LNCaP clone FGC (cell line): ENCODE data around the gene ESPN.

Experiments used
- DNase-seq: peaks from one replicate; pipeline ENCODE4 v3.0.0-alpha.2; 2011; ENCODE audit warnings: low read depth
- H3K4me3 ChIP-seq: 2 replicates; pipeline ENCODE4 v1.5.1; 2011; ENCODE audit warnings: mild to moderate bottlenecking, low read depth, low read length, control low read depth
- TF ChIP-seq, protein P1 (sequence below): IDR thresholded peaks from 2 replicates; pipeline ENCODE4 v1.5.1; 2012; ENCODE audit warnings: mild to moderate bottlenecking; ENCODE audit not compliant: control insufficient read depth, insufficient read depth; ENCODE audit errors: extremely low read depth

The ESPN gene

GRCh38 chr1:6484826-6485167 lies 60.2 kb downstream of the ESPN start:
- TF ChIP-seq, protein P1, sequence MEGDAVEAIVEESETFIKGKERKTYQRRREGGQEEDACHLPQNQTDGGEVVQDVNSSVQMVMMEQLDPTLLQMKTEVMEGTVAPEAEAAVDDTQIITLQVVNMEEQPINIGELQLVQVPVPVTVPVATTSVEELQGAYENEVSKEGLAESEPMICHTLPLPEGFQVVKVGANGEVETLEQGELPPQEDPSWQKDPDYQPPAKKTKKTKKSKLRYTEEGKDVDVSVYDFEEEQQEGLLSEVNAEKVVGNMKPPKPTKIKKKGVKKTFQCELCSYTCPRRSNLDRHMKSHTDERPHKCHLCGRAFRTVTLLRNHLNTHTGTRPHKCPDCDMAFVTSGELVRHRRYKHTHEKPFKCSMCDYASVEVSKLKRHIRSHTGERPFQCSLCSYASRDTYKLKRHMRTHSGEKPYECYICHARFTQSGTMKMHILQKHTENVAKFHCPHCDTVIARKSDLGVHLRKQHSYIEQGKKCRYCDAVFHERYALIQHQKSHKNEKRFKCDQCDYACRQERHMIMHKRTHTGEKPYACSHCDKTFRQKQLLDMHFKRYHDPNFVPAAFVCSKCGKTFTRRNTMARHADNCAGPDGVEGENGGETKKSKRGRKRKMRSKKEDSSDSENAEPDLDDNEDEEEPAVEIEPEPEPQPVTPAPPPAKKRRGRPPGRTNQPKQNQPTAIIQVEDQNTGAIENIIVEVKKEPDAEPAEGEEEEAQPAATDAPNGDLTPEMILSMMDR, result no peak

DNA sequence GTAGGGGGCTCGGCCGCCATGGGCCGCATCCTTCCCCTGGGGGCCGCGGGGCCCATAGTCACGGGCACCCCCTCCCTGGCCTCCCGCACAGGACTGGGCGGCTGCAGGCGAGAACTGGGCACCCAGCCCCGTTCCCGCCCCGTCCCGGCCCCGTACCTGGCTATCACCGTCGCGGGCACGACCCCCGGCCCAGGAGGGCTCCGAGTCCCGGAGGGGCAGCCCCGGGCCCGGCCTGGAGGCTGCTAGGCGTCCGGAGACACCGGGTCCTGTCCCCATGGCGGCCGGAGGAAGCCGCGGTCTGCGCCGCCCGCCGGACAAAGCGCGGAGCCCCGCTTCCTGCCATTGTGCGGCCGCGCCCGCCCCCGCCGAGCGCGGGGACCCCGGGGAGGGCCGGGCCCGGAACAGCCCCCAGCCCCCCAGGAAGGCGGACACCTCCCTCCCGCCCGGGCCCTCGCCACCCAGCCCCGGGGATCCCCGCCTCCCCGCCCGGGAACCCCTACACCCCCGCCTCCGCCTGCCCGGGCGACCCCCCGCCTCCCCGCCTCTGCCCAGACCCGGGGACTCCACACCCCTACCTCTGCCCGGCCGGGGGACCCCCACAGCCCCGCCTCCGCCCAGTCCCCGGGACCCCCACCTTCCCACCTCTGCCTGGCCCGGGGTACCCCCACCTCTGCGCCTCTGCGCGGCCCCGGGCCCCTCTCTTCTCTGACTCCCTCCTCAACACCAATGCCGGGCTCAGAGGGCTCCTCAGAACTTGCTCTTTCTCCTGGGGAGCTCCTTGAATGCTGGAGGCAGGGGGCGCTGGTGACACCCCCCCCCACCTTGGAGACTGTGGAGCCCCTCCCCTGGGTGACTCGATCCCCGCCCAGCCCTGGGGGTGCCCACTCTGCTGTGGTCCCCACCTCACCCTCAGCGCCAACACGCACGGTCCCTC lies 60.9 kb downstream of the ESPN start:
- DNase-seq, result no peak
- no peak overlapping the region for H3K4me3 ChIP-seq
- TF ChIP-seq, protein P1, result no peak

More at GRCh38 chr1:6484826-6485167, 60.2 kb downstream of the ESPN start:
- no peak for DNase-seq
- H3K4me3 ChIP-seq, result no peak overlapping the region

- peak; percentile 25 for DNase-seq
- H3K4me3 ChIP-seq, result no peak overlapping the region
- TF ChIP-seq, protein P1, result peak; percentile 91
Observed at GRCh38 chr1:6486433-6487011, 61.9 kb downstream of the ESPN start.

- TF ChIP-seq, protein P1, result no peak
- no peak for DNase-seq
- H3K4me3 ChIP-seq, result no peak overlapping the region
Observed at GRCh38 chr1:6487804-6488484, 63.4 kb downstream of the ESPN start.

DNA sequence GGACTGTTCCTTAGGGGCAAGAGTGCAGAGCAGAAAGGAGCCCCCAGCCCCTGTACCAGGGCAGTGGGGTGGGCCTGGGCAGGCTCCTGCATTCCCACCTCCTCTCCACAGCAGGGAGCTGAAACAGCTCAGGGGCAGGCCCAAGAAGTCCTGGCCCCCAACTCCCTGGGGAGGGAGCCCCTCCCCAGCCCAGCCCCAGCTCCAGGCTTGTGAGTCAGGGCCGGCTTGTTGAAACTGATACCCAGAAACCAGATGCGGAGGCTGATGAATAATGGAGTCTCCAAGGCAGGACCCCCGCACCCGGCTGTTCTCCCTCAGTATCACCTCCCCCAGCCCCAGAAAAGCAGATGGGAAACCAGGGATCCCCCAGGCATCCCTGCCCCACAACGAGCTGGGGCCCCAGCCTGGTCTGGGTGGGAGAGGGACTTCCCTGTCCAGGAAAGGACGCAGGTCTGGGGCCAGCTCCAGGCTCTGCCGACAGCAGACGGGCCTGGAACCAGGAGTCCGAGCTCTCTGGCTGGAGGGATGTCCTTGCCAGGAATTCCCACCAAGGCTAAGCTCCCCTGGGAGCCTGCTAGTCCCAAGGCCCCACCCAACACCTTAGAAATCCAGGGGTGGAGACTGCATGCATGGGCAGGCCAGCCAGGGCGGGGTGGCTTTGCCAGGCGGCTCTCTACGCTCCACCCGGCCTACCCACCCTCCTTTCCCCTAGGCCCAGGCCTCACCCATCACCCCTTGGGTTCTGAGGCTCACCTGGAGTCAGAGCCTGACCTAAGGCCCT lies 64.2 kb downstream of the ESPN start:
- no peak for DNase-seq

DNA sequence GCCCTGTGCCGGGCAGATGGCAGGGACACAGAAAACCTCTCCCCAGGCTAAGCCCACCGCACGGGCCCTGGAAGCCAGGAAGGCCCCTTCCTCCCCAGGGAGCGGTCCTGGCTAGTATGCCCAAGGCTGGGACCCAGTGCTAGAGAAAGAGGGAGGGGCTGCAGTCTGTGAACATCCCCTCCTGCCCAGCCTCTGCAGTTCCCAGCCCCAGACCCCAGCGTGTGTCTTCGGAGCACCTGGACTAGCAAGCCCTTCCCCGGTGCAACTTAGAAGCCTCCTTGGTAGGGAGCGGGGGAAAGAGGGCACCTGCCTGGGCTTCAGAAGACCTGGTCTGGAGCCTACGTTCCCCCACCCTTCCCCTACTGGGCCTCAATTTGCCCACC lies 64.8 kb downstream of the ESPN start:
- DNase-seq, result no peak
- peak overlapping the region; percentile 100; the same call in 1 of the 2 replicates for H3K4me3 ChIP-seq
- TF ChIP-seq, protein P1, result no peak

More for the DNA sequence above, 64.2 kb downstream of the ESPN start:
- TF ChIP-seq, protein P1, result no peak
- H3K4me3 ChIP-seq, result no peak overlapping the region
